ENCODE data around the gene DNAJB9.
"Not testable (repeated sequence)": the region's sequence is repeated elsewhere in the genome, so short reads cannot be mapped to it uniquely, and the experiment has no call there.

DNAJB9 gene

DNA sequence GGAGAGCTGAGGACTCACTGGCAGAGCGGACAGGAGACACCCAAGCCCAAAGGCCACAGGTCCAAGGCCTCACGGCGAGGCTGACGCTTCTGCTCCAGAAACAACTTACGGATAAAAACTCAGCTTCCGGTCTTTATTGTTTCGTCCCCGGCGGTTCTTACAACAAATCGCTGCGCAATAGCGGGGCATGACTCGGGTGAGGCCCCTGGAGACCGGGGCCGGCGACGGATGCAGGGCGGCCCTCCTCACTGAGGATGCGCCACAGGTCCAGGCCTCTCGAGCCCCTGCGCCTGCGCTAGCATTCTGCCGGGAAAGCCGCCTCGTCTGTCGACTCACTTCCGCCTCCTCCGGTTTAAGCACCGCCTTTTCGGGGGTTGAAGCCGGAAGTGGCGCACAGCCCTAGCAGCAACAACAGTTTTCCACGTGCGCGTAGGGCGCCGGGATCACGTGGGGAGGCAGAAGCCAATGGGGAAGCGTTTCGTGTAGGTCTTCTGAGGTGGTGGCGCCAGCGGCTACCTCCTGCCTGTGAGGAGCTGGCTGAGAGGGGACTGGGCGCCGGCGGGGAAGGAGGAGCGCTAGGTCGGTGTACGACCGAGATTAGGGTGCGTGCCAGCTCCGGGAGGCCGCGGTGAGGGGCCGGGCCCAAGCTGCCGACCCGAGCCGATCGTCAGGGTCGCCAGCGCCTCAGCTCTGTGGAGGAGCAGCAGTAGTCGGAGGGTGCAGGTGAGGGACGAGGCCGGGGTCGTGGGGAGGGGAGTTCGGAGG lies at the start of gene DNAJB9, which contains the start of gene THAP5:
TSS of gene DNAJB9 (plus strand) at position 494 of the 765 bp plus-strand sequence. CDS start 1,853 bp downstream, outside the sequence.
TSS of gene THAP5 (minus strand) at position 326 of the 765 bp plus-strand sequence. CDS start at position 189, 137 bp downstream.
- DNase-seq, result peak; percentile 99

DNA sequence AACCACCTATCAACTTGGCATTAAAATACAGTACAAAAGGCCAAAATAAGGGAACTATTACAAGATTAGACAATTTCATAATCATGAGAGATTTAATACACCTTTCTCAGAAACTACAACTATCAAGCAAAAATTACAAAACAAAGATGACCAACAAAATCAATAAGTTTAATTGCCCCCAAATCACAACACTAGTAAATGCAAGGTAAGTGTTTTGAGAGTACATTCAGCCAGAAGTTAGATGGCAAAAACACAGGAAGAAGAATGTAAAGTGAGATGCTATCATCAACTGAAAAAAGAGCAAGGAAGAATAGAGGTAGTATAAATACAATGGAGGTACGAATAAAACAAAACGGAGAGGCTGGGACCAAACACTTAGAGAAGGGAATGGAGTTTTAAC lies 46.9 kb upstream of the DNAJB9 start:
- DNase-seq, result no peak

- DNase-seq, result peak; percentile 18
Observed at GRCh38 chr7:108525327-108525984, 44.2 kb upstream of the DNAJB9 start.

DNA sequence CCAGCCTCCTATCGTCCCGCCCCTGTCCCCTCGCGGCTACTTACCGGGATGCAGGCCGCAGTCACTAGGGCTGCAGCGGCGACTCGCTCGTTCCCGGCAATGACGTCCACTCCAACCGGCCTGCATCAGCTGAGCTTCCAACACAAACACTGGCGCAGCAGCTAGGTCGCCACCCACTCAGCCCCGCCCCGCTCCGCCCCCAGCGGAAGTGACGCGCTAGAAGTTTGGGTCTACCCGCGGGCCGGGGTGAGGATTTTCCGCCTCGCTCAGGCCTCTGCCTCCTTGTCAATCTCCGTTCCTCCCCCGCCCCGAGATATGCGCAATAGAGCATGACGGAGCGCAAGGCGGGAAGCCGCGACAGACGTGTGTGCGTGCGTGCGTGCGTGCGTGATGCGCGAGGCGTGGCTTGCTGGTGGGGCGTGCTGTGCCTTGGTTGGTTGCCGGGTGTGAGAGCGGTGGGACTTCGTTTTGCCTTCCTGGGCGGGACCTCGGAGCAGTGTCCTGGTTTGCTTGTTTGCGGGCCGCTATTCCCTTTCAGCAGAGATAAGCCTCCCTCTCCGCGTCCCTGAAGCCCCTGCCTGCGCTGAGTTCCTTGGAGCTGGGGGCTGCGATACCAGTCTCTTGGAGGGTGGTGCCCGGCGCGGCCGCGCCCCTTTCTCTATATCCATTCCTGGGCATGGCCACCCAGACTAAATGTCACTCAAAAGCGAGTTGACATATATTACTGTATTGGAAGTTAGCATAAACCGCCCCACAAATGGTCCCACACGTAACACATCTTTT lies 43.5 kb upstream of the DNAJB9 start, which contains the start of gene PNPLA8:
TSS of gene PNPLA8 (minus strand) at position 151 of the 783 bp plus-strand sequence. CDS start 10,644 bp downstream, outside the sequence.
- DNase-seq, result peak; percentile 99

DNA sequence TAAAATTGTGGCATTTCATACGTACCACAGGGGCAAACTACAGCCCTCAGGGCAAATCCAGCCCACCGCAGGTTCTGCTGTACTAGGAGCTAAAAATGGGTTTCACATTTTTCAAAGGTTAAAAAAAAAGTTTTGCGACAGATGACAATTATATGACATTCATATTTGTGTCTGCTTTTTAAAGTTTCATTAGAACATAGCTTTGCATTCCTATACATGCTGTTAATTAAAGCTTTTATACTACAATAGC lies 43.0 kb upstream of the DNAJB9 start:
- DNase-seq, result no peak

- no peak for DNase-seq
Observed at GRCh38 chr7:108528183-108528712, 41.4 kb upstream of the DNAJB9 start.

- DNase-seq, result no peak
Observed at GRCh38 chr7:108529341-108529740, 40.3 kb upstream of the DNAJB9 start.

- DNase-seq, result no peak
Observed at GRCh38 chr7:108533712-108534111, 36.0 kb upstream of the DNAJB9 start.

DNA sequence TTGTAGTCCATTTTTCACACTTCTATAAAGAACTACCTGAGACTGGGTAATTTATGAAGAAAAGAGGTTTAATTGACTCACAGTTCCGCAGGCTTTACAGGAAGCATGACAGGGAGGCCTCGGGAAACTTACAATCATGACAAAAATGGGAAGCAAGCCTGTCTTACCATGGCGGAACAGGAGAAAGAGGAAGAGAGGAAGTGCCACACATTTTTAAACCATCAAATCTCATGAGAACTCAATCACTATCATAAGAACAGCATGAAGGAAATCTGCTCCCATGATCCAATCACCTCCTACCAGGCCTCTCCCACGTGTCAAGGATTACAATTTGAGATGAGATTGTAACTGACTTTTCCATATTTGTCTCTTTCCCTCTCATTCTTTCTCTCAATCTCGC lies 34.4 kb upstream of the DNAJB9 start:
- no peak for DNase-seq

GRCh38 chr7:108535744-108536143 lies 33.9 kb upstream of the DNAJB9 start:
- no peak for DNase-seq

GRCh38 chr7:108537229-108537628 lies 32.4 kb upstream of the DNAJB9 start:
- DNase-seq, result no peak

DNA sequence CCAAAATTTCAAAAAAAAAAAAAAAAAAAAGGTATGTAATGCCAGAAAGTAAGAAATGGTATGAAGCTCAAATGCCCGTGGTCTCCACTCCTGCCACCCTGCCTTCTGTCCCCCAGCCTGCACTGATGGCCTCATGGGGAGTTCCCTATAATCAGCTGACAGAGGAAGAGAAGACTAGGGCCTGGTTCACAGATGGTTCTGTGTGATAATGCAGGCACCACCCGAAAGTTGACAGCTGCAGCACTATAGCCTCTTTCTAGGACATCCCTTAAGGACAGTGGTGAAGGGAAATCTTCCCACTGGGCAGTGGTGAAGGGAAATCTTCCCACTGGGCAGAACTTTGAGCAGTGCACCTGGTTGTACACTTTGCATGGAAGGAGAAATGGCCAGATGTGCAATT lies 31.4 kb upstream of the DNAJB9 start:
- not testable (repeated sequence) for DNase-seq

- DNase-seq, result not testable (repeated sequence)
Observed at GRCh38 chr7:108538685-108539084, 31.0 kb upstream of the DNAJB9 start.

DNA sequence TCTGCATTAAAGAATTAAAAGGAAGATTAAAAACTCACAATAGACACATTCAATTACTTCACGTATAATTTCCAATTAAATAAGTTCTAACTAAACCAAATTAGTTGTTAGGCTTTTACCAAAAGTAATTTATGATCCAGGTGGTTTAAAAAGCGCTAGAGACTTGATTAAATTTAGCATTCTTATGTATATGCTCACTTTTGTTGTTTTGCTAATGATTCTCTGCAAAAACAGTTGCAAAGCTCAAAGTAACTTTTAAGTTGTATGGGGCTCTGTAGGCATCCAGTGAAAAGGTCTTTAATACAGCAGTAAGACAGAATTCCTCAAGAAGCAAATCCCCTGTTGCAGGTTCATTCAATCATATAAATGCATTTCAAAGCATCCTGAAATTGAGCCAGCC lies 28.2 kb upstream of the DNAJB9 start:
- no peak for DNase-seq

- not testable (repeated sequence) for DNase-seq
Observed at GRCh38 chr7:108548141-108548896, 21.4 kb upstream of the DNAJB9 start.

DNA sequence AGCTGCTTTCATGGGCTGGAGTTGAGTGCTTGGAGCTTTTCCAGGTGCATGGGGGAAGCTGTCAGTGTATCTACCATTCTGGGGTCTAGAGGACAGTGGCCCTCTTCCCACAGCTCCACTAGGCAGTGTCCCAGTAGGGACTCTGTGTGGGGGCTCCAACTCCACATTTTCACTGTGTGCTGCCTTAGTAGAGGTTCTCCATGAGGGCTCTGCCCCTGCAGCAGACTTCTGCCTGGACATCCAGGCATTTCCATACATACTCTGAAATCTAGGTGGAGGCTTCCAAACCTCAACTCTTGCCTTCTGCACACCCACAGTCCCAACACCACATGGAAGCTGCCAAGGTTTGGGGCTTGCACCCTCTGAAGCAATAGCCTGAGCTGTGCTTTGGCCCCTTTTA lies 13.0 kb upstream of the DNAJB9 start:
- not testable (repeated sequence) for DNase-seq

- no peak for DNase-seq
Observed at GRCh38 chr7:108557191-108557590, 12.5 kb upstream of the DNAJB9 start.

DNA sequence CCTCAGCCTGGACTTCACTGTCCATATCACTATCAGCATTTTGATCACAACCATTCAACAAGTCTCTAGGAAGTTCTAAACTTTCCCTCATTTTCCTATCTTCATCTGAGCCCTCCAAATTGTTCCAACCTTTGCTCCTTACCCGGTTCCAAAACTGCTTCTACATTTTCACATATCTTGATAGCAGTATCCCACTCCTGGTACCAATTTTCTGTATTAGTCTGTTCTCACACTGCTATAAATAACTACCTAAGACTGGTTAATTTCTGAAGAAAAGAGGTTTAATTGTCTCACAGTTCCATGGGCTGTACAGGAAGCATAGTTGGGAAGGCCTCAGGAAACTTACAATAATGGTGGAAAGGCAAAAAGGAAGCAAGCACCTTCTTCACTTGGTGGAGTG lies 12.1 kb upstream of the DNAJB9 start:
- no peak for DNase-seq

- DNase-seq, result no peak
Observed at GRCh38 chr7:108559253-108559652, 10.4 kb upstream of the DNAJB9 start.

DNA sequence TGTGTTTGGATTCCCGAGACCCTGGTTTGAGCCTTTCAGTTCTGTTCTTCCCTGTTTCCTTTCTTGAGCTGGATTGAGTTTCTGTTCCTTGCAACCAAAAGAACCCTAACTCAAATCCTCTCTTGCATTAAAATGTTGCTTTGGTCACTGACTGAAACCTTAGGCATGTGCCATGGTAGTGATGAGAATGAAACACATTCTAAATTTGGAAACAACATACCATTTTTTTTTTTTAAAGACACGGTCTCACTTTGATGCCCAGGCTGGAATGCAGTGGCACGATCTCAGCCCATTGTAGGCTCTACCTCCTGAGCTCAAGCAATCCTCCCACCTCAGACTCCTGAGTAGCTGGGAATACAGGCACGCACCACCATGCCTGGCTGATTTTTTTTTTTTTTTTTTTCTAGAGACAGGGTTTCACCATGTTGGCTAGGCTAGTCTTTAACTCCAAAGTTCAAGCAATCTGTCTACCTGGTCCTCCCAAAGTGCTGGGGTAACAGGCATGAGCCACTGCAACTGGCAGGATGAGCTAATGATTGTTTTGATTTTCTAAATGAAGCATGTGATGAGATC lies 8.5 kb upstream of the DNAJB9 start:
- DNase-seq, result no peak

DNA sequence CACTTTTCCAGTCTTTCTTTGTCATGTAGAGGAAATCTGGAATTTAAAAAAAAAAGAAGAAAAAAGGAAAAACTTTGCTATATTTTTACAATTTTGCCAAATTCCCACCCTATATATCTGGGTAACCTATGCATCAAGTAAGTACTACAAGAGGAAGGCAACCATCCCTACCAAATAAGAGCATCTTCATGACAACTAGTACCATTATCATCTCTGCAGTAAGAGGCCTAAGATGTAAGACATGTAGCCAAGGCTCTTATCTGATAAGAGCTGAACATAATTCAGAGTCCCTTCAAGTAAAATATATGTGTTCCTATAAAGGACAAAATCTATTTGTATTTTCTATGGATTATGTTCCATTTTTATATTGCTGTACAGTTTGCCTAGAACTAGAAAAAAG lies 3.7 kb upstream of the DNAJB9 start:
- DNase-seq, result no peak

DNA sequence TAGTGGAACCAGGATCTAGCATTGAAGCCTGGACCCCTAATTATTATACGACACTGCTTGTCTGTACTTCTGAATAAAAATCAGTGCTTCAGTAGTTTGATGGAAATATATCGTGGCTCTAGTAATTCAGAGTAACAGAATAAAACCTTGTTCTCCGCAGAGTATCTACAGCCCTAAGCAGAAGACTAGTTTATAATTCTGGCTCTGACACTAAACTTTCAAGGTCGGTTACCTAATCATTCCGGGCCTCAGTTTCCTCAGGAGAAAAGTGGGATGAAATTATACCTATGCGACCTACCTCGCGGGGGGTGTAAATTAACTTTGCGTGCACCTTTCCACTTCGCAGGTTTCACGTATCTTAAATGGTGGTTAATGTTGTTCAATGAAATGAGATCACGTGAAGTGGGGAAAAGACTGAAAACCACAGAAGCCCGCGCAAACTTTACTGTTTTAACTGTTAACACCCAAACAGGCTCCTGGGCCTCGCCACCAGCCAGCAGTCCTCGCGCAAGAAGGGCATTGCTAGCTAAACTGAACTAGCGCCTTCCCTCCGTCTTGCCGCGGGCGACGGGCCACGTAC lies 783 bp upstream of the DNAJB9 start:
- DNase-seq, result peak; percentile 85

Measured in DMS79 (cell line).